ENCODE data around the gene GPHN.

GPHN gene

DNA sequence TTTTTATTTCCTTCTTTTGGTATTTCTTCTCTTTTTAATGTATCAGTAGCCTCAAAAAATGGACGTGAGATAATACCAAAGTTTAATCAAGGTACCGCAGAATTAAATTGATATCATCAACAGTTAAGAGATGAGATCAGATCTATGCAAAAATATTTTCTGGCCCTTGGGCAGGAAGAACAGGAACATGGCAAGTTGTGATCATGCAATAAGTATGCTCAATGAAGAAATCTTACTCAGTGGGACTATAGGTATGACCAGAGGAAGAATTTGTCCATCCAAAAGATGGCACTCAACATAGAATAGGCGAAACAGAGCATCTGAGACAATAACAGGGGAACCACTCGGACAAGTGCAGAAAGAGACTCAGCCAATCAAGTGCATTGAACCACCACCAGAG, 680.4 kb downstream of the GPHN start:
- H3K4me3 ChIP-seq (ENCODE audit: low read depth, low read length): no peak overlapping the region
- no peak for TF ChIP-seq POLR2A (IDR thresholded peaks at IDR 0.05; ENCODE audit: extremely low read depth, insufficient read length)
- no peak for TF ChIP-seq MYC (IDR thresholded peaks at IDR 0.05; ENCODE audit: low read depth, low read length)
- no peak for TF ChIP-seq MAX (IDR thresholded peaks at IDR 0.05; ENCODE audit: low read depth, low read length)
- TF ChIP-seq, protein P1, sequence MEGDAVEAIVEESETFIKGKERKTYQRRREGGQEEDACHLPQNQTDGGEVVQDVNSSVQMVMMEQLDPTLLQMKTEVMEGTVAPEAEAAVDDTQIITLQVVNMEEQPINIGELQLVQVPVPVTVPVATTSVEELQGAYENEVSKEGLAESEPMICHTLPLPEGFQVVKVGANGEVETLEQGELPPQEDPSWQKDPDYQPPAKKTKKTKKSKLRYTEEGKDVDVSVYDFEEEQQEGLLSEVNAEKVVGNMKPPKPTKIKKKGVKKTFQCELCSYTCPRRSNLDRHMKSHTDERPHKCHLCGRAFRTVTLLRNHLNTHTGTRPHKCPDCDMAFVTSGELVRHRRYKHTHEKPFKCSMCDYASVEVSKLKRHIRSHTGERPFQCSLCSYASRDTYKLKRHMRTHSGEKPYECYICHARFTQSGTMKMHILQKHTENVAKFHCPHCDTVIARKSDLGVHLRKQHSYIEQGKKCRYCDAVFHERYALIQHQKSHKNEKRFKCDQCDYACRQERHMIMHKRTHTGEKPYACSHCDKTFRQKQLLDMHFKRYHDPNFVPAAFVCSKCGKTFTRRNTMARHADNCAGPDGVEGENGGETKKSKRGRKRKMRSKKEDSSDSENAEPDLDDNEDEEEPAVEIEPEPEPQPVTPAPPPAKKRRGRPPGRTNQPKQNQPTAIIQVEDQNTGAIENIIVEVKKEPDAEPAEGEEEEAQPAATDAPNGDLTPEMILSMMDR (IDR thresholded peaks at IDR 0.05; ENCODE audit: low read depth, low read length): no peak

GRCh38 chr14:67191768-67192290, 683.9 kb downstream of the GPHN start:
- H3K4me3 ChIP-seq (ENCODE audit: low read depth, low read length): no peak overlapping the region
- TF ChIP-seq, protein P1 (IDR thresholded peaks at IDR 0.05; ENCODE audit: low read depth, low read length): no peak
- no peak for TF ChIP-seq POLR2A (IDR thresholded peaks at IDR 0.05; ENCODE audit: extremely low read depth, insufficient read length)
- TF ChIP-seq MYC (IDR thresholded peaks at IDR 0.05; ENCODE audit: low read depth, low read length): no peak
- TF ChIP-seq MAX (IDR thresholded peaks at IDR 0.05; ENCODE audit: low read depth, low read length): no peak
- no peak for DNase-seq (ENCODE audit: low read depth)

More for the DNA sequence above, 680.4 kb downstream of the GPHN start:
- DNase-seq (ENCODE audit: low read depth): no peak

DNA sequence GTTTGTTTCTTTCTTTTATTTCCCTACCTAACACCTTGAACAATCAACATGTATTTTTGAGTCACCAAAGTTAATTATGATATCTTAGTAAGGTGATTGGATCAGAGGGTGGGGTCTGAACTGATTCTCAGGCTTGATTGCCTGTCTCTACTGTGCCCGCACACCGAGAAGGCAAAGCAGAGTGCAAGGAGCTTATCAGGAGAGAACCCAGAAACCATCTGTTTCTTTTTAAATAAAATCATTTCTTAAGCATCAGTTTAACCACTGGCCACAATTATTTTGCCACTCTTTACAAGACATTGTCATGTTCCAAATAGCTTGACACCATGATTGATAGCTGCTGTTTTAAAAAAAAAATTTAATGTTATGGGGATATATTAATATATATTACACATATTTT, 684.4 kb downstream of the GPHN start:
- TF ChIP-seq, protein P1 (IDR thresholded peaks at IDR 0.05; ENCODE audit: low read depth, low read length): no peak
- TF ChIP-seq MYC (IDR thresholded peaks at IDR 0.05; ENCODE audit: low read depth, low read length) (no peak), POLR2A (IDR thresholded peaks at IDR 0.05; ENCODE audit: extremely low read depth, insufficient read length) (no peak), MAX (IDR thresholded peaks at IDR 0.05; ENCODE audit: low read depth, low read length) (no peak)
- DNase-seq (ENCODE audit: low read depth): no peak
- H3K4me3 ChIP-seq (ENCODE audit: low read depth, low read length): no peak overlapping the region

DNA sequence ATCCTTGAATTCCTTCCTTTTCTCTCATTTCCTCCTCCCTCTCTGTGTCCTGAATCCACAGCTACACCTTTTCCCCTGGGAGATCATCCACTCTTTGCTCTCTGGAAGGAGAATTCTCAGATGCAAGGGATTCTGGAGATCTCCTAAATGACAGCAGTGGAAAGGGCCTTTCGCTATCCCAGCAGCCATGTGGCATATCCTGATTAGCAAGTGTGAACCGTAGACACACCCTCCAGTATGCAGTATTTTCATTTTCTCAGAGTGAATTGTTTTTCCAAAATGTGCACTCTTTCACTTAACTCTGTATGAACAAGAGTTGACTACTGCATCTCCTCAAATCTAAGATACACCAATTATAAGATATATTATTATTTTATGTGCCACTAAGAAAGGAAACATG, 687.3 kb downstream of the GPHN start:
- no peak overlapping the region for H3K4me3 ChIP-seq (ENCODE audit: low read depth, low read length)
- no peak for DNase-seq (ENCODE audit: low read depth)
- no peak for TF ChIP-seq MAX (IDR thresholded peaks at IDR 0.05; ENCODE audit: low read depth, low read length)
- TF ChIP-seq, protein P1 (IDR thresholded peaks at IDR 0.05; ENCODE audit: low read depth, low read length): no peak
- TF ChIP-seq MYC (IDR thresholded peaks at IDR 0.05; ENCODE audit: low read depth, low read length): no peak
- no peak for TF ChIP-seq POLR2A (IDR thresholded peaks at IDR 0.05; ENCODE audit: extremely low read depth, insufficient read length)

DNA sequence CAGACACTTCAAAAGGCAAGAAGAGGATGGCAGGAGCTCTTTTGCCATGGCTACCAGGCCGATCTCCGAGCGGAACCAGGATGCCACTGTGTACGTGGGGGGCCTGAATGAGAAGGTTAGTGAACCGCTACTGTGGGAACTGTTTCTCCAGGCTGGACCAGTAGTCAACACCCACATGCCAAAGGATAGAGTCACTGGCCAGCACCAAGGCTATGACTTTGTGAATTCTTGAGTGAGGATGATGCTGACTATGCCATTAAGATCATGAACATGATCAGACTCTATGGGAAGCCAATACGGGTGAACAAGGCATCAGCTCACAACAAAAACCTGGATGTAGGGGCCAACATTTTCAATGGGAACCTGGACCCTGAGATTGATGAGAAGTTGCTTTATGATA, 691.1 kb downstream of the GPHN start:
- no peak overlapping the region for H3K4me3 ChIP-seq (ENCODE audit: low read depth, low read length)
- DNase-seq (ENCODE audit: low read depth): no peak
- no peak for TF ChIP-seq MAX (IDR thresholded peaks at IDR 0.05; ENCODE audit: low read depth, low read length)
- TF ChIP-seq MYC (IDR thresholded peaks at IDR 0.05; ENCODE audit: low read depth, low read length): no peak
- TF ChIP-seq POLR2A (IDR thresholded peaks at IDR 0.05; ENCODE audit: extremely low read depth, insufficient read length): no peak
- TF ChIP-seq, protein P1 (IDR thresholded peaks at IDR 0.05; ENCODE audit: low read depth, low read length): no peak
